ENCODE measurements around the gene LRRC15. TPM values are rescaled to one million over a fixed set of nuclear protein-coding genes. Genes with fewer than 3 reads are reported as not detected.

Gene LRRC15
- total and polyA plus RNA-seq, 2 experiments from 2014 or later, result 0.05 to 0.14 TPM

GRCh38 chr3:194342861-194343560 lies 26.5 kb downstream of the LRRC15 start:
- Histone ChIP-seq H3K4me3 (no peak overlapping the region), H3K9me2 (ENCODE audit: insufficient read depth) (no peaks in the 10 kb centered on the region), H3K79me2 (replicated peaks; ENCODE audit: insufficient read depth) (no peaks in the 10 kb centered on the region), H4K20me1 (replicated peaks; ENCODE audit: insufficient read depth) (no peaks in the 10 kb centered on the region), H3K4me1 (ENCODE audit: insufficient read depth) (peaks cover 19% of the 10 kb centered on the region), H3K27me3 (ENCODE audit: insufficient read depth) (peaks cover 12% of the 10 kb centered on the region; the same call in 1 of the 2 replicates), H3K27ac (ENCODE audit: low read depth) (no peak overlapping the region), H3F3A (replicated peaks; ENCODE audit: low read depth) (no peaks in the 10 kb centered on the region), H2AFZ (no peak overlapping the region), H3K36me3 (ENCODE audit: insufficient read depth) (no peaks in the 10 kb centered on the region), H3K4me2 (no peak overlapping the region)
- H3K9me3 Mint-ChIP-seq, result no peaks in the 10 kb centered on the region
- H3K4me1 Mint-ChIP-seq, result peaks cover 23% of the 10 kb centered on the region
- no peaks in the 10 kb centered on the region for H3K36me3 Mint-ChIP-seq (ENCODE audit: low read depth)
- no peak overlapping the region for H3K27ac Mint-ChIP-seq
- DNase-seq (ENCODE audit: low spot score) (no peak), ATAC-seq (no peak)
- peaks cover 23% of the 10 kb centered on the region for H3K27me3 Mint-ChIP-seq (ENCODE audit: insufficient read depth, low read depth, poor library complexity)
- TF ChIP-seq CTCF (conservative IDR thresholded peaks at IDR 0.05; ENCODE audit: low read depth in 2 of 2), result no peak
- no peak for TF ChIP-seq ZNF114 (CRISPR knock-in tag; IDR thresholded peaks at IDR 0.05)
- no peak for TF ChIP-seq ZNF331 (CRISPR knock-in tag; IDR thresholded peaks at IDR 0.05; ENCODE audit: low read depth)
- no peak for TF ChIP-seq NANOG (IDR thresholded peaks at IDR 0.05; ENCODE audit: borderline replicate concordance)
- no peak for TF ChIP-seq POLR2AphosphoS5 (IDR thresholded peaks at IDR 0.05; ENCODE audit: low read depth)
- TF ChIP-seq REST (IDR thresholded peaks at IDR 0.05; ENCODE audit: unreplicated experiment), result no peak
- H3K4me3 Mint-ChIP-seq, result no peak overlapping the region

GRCh38 chr3:194340757-194341400 lies 28.7 kb downstream of the LRRC15 start:
- Histone ChIP-seq H3F3A (replicated peaks; ENCODE audit: low read depth) (no peaks in the 10 kb centered on the region), H3K4me3 (no peak overlapping the region), H3K9me2 (ENCODE audit: insufficient read depth) (no peaks in the 10 kb centered on the region), H2AFZ (peak overlapping the region; percentile 81), H3K79me2 (replicated peaks; ENCODE audit: insufficient read depth) (no peaks in the 10 kb centered on the region), H3K4me1 (ENCODE audit: insufficient read depth) (peaks cover 19% of the 10 kb centered on the region), H3K36me3 (ENCODE audit: insufficient read depth) (no peaks in the 10 kb centered on the region), H4K20me1 (replicated peaks; ENCODE audit: insufficient read depth) (no peaks in the 10 kb centered on the region), H3K4me2 (peak overlapping the region; percentile 20), H3K27me3 (ENCODE audit: insufficient read depth) (peaks cover 12% of the 10 kb centered on the region; the same call in 1 of the 2 replicates), H3K27ac (ENCODE audit: low read depth) (no peak overlapping the region)
- H3K27ac Mint-ChIP-seq, result no peak overlapping the region
- peak; percentile 61 for DNase-seq (ENCODE audit: low spot score)
- no peak overlapping the region; the same call in 2 of the 3 replicates for H3K4me3 Mint-ChIP-seq
- no peaks in the 10 kb centered on the region for H3K9me3 Mint-ChIP-seq
- H3K4me1 Mint-ChIP-seq, result peaks cover 23% of the 10 kb centered on the region
- peaks cover 28% of the 10 kb centered on the region for H3K27me3 Mint-ChIP-seq (ENCODE audit: insufficient read depth, low read depth, poor library complexity)
- H3K36me3 Mint-ChIP-seq (ENCODE audit: low read depth), result no peaks in the 10 kb centered on the region
- peak; percentile 77 for ATAC-seq
- no peak for TF ChIP-seq STAT1 (IDR thresholded peaks at IDR 0.05; ENCODE audit: unreplicated experiment)
- TF ChIP-seq NANOG (IDR thresholded peaks at IDR 0.05; ENCODE audit: borderline replicate concordance), result no peak
- no peak for TF ChIP-seq ZNF114 (CRISPR knock-in tag; IDR thresholded peaks at IDR 0.05)
- no peak for TF ChIP-seq CTCF (conservative IDR thresholded peaks at IDR 0.05; ENCODE audit: low read depth in 2 of 2)
